Measurements from ENCODE around the gene RYR1. TPM values are rescaled to one million over a fixed set of nuclear protein-coding genes. Genes with fewer than 3 reads are reported as not detected.
"Not testable (repeated sequence)": the region's sequence is repeated elsewhere in the genome, so short reads cannot be mapped to it uniquely, and the experiment has no call there.

The RYR1 gene
- total and polyA plus RNA-seq, 2 experiments from 2014 or later: under 0.01 TPM; not detected in 1

GRCh38 chr19:38411041-38411712 lies 22.3 kb upstream of the RYR1 start:
- TF ChIP-seq EZH2 (IDR thresholded peaks at IDR 0.05; ENCODE audit: insufficient read depth, poor library complexity, severe bottlenecking): no peak
- TF ChIP-seq EZH2phosphoT487 (IDR thresholded peaks at IDR 0.05; ENCODE audit: insufficient read depth, low read depth): no peak
- no peak overlapping the region for H3K4me3 ChIP-seq
- DNase-seq: no peak
- H3K27ac ChIP-seq: no peak overlapping the region
- no peaks in the 10 kb centered on the region for H3K4me1 ChIP-seq (ENCODE audit: insufficient read depth)
- no peak overlapping the region for H2AFZ ChIP-seq
- no peak overlapping the region for H3K4me2 ChIP-seq (ENCODE audit: unreplicated experiment)
- no peaks in the 10 kb centered on the region for H3K9me3 ChIP-seq (ENCODE audit: low read depth)
- H3K36me3 ChIP-seq (ENCODE audit: low read depth): no peaks in the 10 kb centered on the region
- no peaks in the 10 kb centered on the region for H3K27me3 ChIP-seq (replicated peaks; ENCODE audit: insufficient read depth)
- WGBS, 2 experiments (ENCODE audit: low coverage in 1 of 2, low lambda C conversion rate in 2 of 2, missing lambda C conversion rate in 2 of 2): 78 to 87% methylated on average over 11 to 13 of the region's 13 CpGs
- in situ Hi-C loops (cut with MboI): loop anchor here (10.0 kb wide), 1 partner anchor 224 kb away; no protein-coding TSS in a partner anchor
- H3K79me2 ChIP-seq (ENCODE audit: insufficient read depth): no peaks in the 10 kb centered on the region
- H3K9ac ChIP-seq: no peak overlapping the region
- H4K20me1 ChIP-seq (ENCODE audit: insufficient read depth): no peaks in the 10 kb centered on the region
- no peaks in the 10 kb centered on the region for H3K9me2 ChIP-seq (ENCODE audit: insufficient read depth)
- 0 out of 2 replicates have a peak, but pooled peaks cover 4% of the 10 kb centered on the region for H3F3A ChIP-seq (ENCODE audit: insufficient read depth)

- not testable (repeated sequence) for H4K20me1 ChIP-seq (ENCODE audit: insufficient read depth); H3K27me3 ChIP-seq (replicated peaks; ENCODE audit: insufficient read depth); H3K4me3 ChIP-seq; H3K4me2 ChIP-seq (ENCODE audit: unreplicated experiment); H3K9ac ChIP-seq; H3F3A ChIP-seq (ENCODE audit: insufficient read depth); H3K4me1 ChIP-seq (ENCODE audit: insufficient read depth); H3K9me2 ChIP-seq (ENCODE audit: insufficient read depth); H3K27ac ChIP-seq; H3K79me2 ChIP-seq (ENCODE audit: insufficient read depth); DNase-seq; H3K9me3 ChIP-seq (ENCODE audit: low read depth); H3K36me3 ChIP-seq (ENCODE audit: low read depth); H2AFZ ChIP-seq
- in situ Hi-C loops (cut with MboI): loop anchor here (10.0 kb wide), 1 partner anchor 223 kb away; no protein-coding TSS in a partner anchor
- 79 to 88% methylated on average over 5 of the region's 5 CpGs for WGBS, 2 experiments (ENCODE audit: low coverage in 1 of 2, low lambda C conversion rate in 2 of 2, missing lambda C conversion rate in 2 of 2)
Measured at GRCh38 chr19:38411898-38412297, 21.6 kb upstream of the RYR1 start.

GRCh38 chr19:38412491-38412890 lies 21.0 kb upstream of the RYR1 start:
- Histone ChIP-seq H3K36me3 (ENCODE audit: low read depth) (no peaks in the 10 kb centered on the region), H4K20me1 (ENCODE audit: insufficient read depth) (no peaks in the 10 kb centered on the region), H3K4me1 (ENCODE audit: insufficient read depth) (no peaks in the 10 kb centered on the region), H3K4me2 (ENCODE audit: unreplicated experiment) (no peak overlapping the region), H3K27ac (no peak overlapping the region), H3K4me3 (no peak overlapping the region), H2AFZ (no peak overlapping the region), H3K9me2 (ENCODE audit: insufficient read depth) (no peaks in the 10 kb centered on the region), H3K27me3 (replicated peaks; ENCODE audit: insufficient read depth) (0 out of 2 replicates have a peak, but pooled peaks cover 4% of the 10 kb centered on the region), H3K9ac (no peak overlapping the region), H3K9me3 (ENCODE audit: low read depth) (no peaks in the 10 kb centered on the region), H3K79me2 (ENCODE audit: insufficient read depth) (no peaks in the 10 kb centered on the region), H3F3A (ENCODE audit: insufficient read depth) (0 out of 2 replicates have a peak, but pooled peaks cover 4% of the 10 kb centered on the region)
- DNase-seq: no peak
- 68 to 73% methylated on average over 8 of the region's 8 CpGs for WGBS, 2 experiments (ENCODE audit: low coverage in 1 of 2, low lambda C conversion rate in 2 of 2, missing lambda C conversion rate in 2 of 2)
- in situ Hi-C loops (cut with MboI): loop anchor here (10.0 kb wide), 1 partner anchor 222 kb away; no protein-coding TSS in a partner anchor
- TF ChIP-seq EZH2phosphoT487 (IDR thresholded peaks at IDR 0.05; ENCODE audit: insufficient read depth, low read depth): no peak
- TF ChIP-seq EZH2 (IDR thresholded peaks at IDR 0.05; ENCODE audit: insufficient read depth, poor library complexity, severe bottlenecking): no peak

GRCh38 chr19:38412961-38413360 lies 20.5 kb upstream of the RYR1 start:
- H4K20me1 ChIP-seq (ENCODE audit: insufficient read depth): no peaks in the 10 kb centered on the region
- 46 to 56% methylated on average over 11 of the region's 11 CpGs for WGBS, 2 experiments (ENCODE audit: low coverage in 1 of 2, low lambda C conversion rate in 2 of 2, missing lambda C conversion rate in 2 of 2)
- H3K36me3 ChIP-seq (ENCODE audit: low read depth): no peaks in the 10 kb centered on the region
- H3K4me3 ChIP-seq: no peak overlapping the region
- no peaks in the 10 kb centered on the region for H3K4me1 ChIP-seq (ENCODE audit: insufficient read depth)
- H3K9me2 ChIP-seq (ENCODE audit: insufficient read depth): no peaks in the 10 kb centered on the region
- no peak overlapping the region for H3K9ac ChIP-seq
- TF ChIP-seq EZH2 (IDR thresholded peaks at IDR 0.05; ENCODE audit: insufficient read depth, poor library complexity, severe bottlenecking) (no peak), EZH2phosphoT487 (IDR thresholded peaks at IDR 0.05; ENCODE audit: insufficient read depth, low read depth) (no peak)
- DNase-seq: no peak
- H3K9me3 ChIP-seq (ENCODE audit: low read depth): no peaks in the 10 kb centered on the region
- in situ Hi-C loops (cut with MboI): loop anchor here (10.0 kb wide), 1 partner anchor 222 kb away; no protein-coding TSS in a partner anchor
- no peak overlapping the region for H3K27ac ChIP-seq
- H3K27me3 ChIP-seq (replicated peaks; ENCODE audit: insufficient read depth): 0 out of 2 replicates have a peak, but pooled peaks cover 4% of the 10 kb centered on the region
- 0 out of 2 replicates have a peak, but pooled peaks cover 4% of the 10 kb centered on the region for H3F3A ChIP-seq (ENCODE audit: insufficient read depth)
- H2AFZ ChIP-seq: no peak overlapping the region
- no peaks in the 10 kb centered on the region for H3K79me2 ChIP-seq (ENCODE audit: insufficient read depth)
- no peak overlapping the region for H3K4me2 ChIP-seq (ENCODE audit: unreplicated experiment)

All from GM23248 (cell line).